ENCODE results near the gene PCF11. TPM values are rescaled to one million over a fixed set of nuclear protein-coding genes. Genes with fewer than 3 reads are reported as not detected.

PCF11 gene
- total RNA-seq, 1 experiment from 2014 or later, result 46.1 TPM

GRCh38 chr11:83118814-83119213 is 38.1 kb upstream of the PCF11 start:
- no peaks in the 10 kb centered on the region; the same call in 1 of the 2 replicates for H3K4me1 Mint-ChIP-seq
- H3K4me3 Mint-ChIP-seq, result no peak overlapping the region
- POLR2A ChIA-PET, result no interaction called here
- no peak overlapping the region for H3K27ac Mint-ChIP-seq
- TF ChIP-seq NFATC4 (CRISPR knock-in tag; IDR thresholded peaks at IDR 0.05) (no peak), CBFB (CRISPR knock-in tag; IDR thresholded peaks at IDR 0.05; ENCODE audit: low read depth) (no peak), ZNF281 (CRISPR knock-in tag; IDR thresholded peaks at IDR 0.05) (no peak), CDX4 (CRISPR knock-in tag; IDR thresholded peaks at IDR 0.05; ENCODE audit: borderline replicate concordance) (no peak), ZNF263 (CRISPR knock-in tag; IDR thresholded peaks at IDR 0.05; ENCODE audit: low read depth) (no peak), ESRRA (CRISPR knock-in tag; IDR thresholded peaks at IDR 0.05; ENCODE audit: borderline replicate concordance) (no peak), IRF1 (CRISPR knock-in tag; IDR thresholded peaks at IDR 0.05) (no peak), ERG (CRISPR knock-in tag; IDR thresholded peaks at IDR 0.05) (no peak), MYBL2 (CRISPR knock-in tag; IDR thresholded peaks at IDR 0.05) (no peak), ARID4B (CRISPR knock-in tag; IDR thresholded peaks at IDR 0.05; ENCODE audit: borderline replicate concordance) (no peak), ZNF396 (CRISPR knock-in tag; IDR thresholded peaks at IDR 0.05; ENCODE audit: borderline replicate concordance) (no peak), TP53 (CRISPR knock-in tag; IDR thresholded peaks at IDR 0.05) (no peak), CREM (CRISPR knock-in tag; IDR thresholded peaks at IDR 0.05) (no peak), NR2C2 (CRISPR knock-in tag; IDR thresholded peaks at IDR 0.05) (no peak), ZNF121 (CRISPR knock-in tag; IDR thresholded peaks at IDR 0.05) (no peak), ATF1 (CRISPR knock-in tag; IDR thresholded peaks at IDR 0.05) (no peak), ZNF232 (CRISPR knock-in tag; IDR thresholded peaks at IDR 0.05) (no peak), SOX15 (CRISPR knock-in tag; IDR thresholded peaks at IDR 0.05) (no peak), MLX (CRISPR knock-in tag; IDR thresholded peaks at IDR 0.05) (no peak)
- DNase-seq (ENCODE audit: low spot score) (no peak), ATAC-seq (no peak)
- H3K9me3 Mint-ChIP-seq, result no peaks in the 10 kb centered on the region
- CTCF ChIA-PET, result no interaction called here
- no peaks in the 10 kb centered on the region for H3K36me3 Mint-ChIP-seq
- H3K27me3 Mint-ChIP-seq (ENCODE audit: low read depth), result no peaks in the 10 kb centered on the region
